NCI-H1105 (cell line): ENCODE results near the gene CCR5.
"Not testable (repeated sequence)": the region's sequence is repeated elsewhere in the genome, so short reads cannot be mapped to it uniquely, and the experiment has no call there.

Source experiments
- DNase-seq: peaks from one replicate; lab custom pipeline; 2025; lab: John Stamatoyannopoulos, UW

Gene CCR5

GRCh38 chr3:46386205-46386604 lies 15.5 kb downstream of the CCR5 start:
- DNase-seq, result no peak

GRCh38 chr3:46388847-46389246 lies 18.1 kb downstream of the CCR5 start:
- not testable (repeated sequence) for DNase-seq

GRCh38 chr3:46389306-46389705 lies 18.6 kb downstream of the CCR5 start:
- no peak for DNase-seq

DNA sequence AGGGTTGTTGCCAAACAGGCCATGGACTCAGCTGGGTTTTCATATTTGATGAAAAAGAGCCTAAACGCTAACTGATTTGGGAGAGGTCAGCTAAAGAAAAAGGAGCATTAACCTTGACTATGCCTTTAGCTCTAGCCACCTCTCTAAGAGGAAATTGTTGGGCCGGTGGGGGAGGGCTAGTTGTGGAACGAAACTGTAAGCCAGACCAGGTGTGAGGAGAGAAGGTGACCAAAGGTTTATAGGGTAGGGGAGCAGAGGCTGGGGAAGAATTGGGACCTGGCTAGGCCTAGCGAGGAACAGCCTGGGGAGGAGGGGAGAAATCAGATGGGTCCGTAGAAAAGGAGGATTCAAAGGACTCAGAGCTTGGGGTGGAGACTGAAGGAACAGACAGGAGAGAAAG lies 20.8 kb downstream of the CCR5 start:
- DNase-seq, result not testable (repeated sequence)

GRCh38 chr3:46393011-46393410 lies 22.3 kb downstream of the CCR5 start:
- no peak for DNase-seq

DNA sequence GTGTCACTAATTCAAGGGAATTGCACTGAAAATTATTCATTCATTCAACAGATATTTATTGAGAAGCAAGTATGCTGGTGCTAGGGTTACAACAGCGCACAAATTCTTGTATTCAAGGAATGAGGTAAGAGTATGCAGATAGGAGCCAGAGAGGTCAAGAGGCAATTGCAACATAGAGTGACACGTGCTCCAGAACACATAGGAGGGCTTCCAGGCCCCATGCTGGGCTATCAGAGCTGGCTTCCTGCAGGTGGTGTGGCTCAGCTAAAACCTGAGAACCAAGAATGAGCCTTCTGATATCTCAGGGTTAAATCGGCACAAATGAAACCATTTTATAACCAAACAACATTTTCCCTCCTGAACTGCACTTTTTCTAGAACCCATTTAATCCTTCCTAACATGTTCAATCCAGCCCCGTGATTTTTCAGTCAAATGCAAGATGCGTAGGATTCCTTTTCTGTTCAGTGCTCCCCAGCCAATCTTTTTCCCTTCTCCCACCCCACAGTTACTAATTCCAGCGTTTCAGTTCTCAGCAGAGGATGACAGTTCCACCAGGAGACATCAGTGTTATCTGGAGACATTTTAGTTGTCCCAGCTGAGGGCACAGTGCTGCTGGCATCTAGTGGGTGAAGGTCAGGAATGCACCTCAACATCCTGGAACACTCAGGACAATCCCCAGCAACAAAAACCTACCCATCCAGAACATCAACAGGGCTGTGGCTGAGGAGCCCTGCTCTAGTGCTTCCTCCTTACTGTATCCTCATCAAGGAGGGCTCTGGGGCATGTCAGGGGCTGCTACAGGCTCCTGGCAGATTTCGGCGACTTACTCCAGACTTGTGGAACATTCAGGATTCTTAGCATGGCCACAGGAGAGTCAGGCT lies 23.0 kb downstream of the CCR5 start:
- no peak for DNase-seq

DNA sequence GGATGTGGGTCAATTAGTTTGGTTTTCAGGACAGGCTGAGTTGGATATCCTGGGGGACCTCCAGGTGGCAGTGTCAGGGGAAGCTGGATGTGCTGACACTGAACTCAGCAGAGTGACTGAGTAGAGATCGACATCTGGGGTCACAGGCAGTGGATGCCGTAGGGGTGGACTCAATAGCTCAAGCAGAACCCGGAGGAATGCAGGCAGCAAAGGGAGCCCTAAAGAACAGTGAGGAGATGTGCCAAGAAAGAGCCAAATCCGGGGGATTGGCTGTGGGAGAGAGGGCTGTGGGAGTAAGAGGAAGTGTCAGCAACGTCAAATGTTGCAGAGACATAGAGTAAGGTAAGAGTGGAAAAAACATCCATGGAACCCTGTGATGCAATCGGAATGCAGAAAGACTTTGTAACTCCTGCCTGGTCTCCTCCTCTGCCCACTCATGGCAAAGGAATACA lies 24.5 kb downstream of the CCR5 start:
- no peak for DNase-seq

GRCh38 chr3:46395766-46396530 lies 25.2 kb downstream of the CCR5 start:
- no peak for DNase-seq

- no peak for DNase-seq
Observed at GRCh38 chr3:46397111-46397510, 26.4 kb downstream of the CCR5 start.

GRCh38 chr3:46398186-46398955 lies 27.6 kb downstream of the CCR5 start:
- no peak for DNase-seq

GRCh38 chr3:46399098-46399497 lies 28.4 kb downstream of the CCR5 start:
- DNase-seq, result no peak

- DNase-seq, result no peak
Observed at GRCh38 chr3:46399557-46399956, 28.8 kb downstream of the CCR5 start.

- DNase-seq, result no peak
Observed at GRCh38 chr3:46400000-46400734, 29.4 kb downstream of the CCR5 start.

DNA sequence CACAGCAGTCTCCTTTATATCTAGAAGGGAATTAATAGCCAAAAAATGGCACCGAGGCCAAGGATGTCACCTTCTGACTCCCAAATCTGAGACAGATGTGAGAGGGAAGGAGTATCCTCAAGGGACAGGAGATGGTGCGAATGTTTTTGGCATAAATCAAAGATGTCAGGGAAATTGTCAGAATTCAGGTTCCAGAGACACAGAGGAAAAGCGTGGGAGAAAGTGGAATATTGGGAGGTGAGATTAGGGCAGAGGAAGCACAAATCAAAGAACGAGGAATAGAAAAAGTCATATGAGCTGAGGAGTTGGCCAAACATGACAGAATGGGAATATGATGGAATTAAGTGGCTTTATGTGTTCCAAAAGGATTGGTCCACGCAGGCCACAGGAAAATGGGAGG lies 30.1 kb downstream of the CCR5 start:
- no peak for DNase-seq

DNA sequence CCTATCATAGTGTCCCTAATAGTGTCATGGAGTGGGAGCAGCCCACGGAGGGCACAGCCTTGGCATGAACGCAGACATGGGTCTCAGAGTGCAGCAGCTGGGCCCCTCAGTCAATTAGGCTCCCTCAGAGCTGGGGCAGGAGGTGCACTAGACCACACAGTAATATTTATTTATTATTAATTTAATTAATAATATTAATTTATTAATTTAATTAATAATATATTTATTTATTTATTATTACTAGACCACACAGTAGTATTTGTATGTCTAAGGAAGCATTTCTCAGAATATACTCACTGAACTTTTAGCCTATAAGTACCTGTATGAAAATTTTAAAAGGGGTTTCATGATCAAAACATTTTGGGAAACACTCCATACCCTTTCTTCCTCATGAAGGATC lies 30.8 kb downstream of the CCR5 start:
- DNase-seq, result no peak

DNA sequence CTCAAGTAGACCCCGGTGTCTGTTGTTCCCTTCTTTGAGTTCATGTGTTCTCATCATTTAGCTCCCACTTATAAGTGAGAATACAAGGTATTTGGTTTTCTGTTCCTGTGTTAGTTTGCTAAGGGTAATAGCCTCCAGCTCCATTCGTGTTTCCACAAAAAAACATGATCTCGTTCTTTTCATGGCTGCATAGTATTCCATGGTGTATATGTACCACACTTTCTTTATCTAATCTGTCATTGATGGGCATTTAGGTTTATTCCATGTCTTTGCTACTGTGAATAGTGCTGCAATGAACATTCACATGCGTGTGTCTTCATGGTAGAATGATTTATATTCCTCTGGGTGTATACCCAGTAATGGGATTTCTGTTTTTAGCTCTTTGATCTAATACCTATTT lies 32.2 kb downstream of the CCR5 start:
- DNase-seq, result not testable (repeated sequence)

GRCh38 chr3:46405301-46406019 lies 34.7 kb downstream of the CCR5 start:
- no peak for DNase-seq

- no peak for DNase-seq
Observed at GRCh38 chr3:46406443-46406787, 35.7 kb downstream of the CCR5 start.

DNA sequence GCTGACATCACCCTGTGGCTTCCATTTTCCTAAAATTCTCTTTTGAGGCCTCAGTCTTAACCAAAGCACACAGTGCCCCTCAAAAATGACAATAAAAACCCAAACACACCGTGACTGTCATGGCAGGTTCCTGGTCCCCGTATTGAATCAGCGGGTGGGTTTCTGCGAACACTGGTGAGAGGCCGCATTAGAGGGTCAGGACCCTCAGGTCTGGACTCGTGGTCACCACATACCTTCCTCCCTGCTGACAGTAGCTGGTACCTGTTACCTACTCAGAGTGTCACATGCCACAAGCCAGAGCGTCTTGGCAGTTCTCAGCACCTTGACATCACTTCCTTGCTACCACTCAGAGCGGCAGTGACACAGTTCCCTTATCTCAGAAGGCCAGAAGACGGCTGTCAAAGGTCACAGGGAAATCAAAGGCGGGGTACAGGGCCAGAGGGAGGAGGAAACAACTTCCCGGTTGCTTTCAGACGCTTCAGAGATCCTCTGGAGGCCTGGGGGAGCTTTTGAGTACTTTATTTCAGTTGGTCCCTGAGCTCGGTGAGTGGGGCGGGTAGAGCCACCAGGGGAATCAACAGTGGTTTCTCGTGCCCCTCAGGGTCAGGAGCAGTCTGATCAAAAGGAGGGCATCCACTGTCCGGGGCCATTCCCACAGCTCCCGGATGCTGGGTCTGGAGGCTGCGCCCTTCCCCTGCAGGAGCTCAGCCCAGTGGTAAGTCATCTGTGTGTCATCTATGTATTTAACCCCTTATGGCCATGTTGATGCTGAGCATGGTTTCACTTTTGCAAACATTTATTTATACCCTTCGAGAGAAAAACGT lies 36.3 kb downstream of the CCR5 start, which contains the start of the genes CCR5AS and CCRL2:
Gene CCR5AS (minus strand): TSS at position 279 of the 824 bp plus-strand sequence.
Gene CCRL2 (plus strand): TSS at position 472 of the 824 bp plus-strand sequence. CDS start 821 bp downstream, outside the sequence.
- no peak for DNase-seq

DNA sequence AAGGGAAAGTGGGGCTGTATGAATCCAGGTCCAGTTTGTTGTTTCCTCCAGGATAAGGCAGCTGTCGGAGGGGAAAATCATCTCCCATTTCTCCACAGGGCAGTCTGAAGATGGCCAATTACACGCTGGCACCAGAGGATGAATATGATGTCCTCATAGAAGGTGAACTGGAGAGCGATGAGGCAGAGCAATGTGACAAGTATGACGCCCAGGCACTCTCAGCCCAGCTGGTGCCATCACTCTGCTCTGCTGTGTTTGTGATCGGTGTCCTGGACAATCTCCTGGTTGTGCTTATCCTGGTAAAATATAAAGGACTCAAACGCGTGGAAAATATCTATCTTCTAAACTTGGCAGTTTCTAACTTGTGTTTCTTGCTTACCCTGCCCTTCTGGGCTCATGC lies 37.2 kb downstream of the CCR5 start:
- DNase-seq, result no peak
